ENCODE results near the gene UBR7. TPM values are rescaled to one million over a fixed set of nuclear protein-coding genes. Genes with fewer than 3 reads are reported as not detected.

Gene UBR7
- total RNA-seq, 1 experiment from 2014 or later, result 73.1 TPM

DNA sequence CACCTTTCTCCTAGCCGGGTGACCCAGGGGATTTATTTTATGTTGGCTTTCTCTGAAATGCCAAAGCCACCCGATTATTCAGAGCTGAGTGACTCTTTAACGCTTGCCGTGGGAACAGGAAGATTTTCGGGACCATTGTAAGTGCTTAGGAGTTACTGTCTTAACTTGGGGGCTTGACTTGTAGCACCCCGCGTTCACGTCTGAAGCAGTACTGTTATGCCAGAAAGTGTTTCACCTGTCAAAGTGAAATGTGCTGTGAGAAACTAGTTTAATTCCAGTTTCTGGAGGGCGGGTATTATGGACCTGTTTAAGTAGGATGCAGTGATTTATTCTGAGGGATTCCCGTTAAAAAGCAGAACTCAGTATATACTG, 21.7 kb upstream of the UBR7 start:
- no peaks in the 10 kb centered on the region for H3K9me3 ChIP-seq (ENCODE audit: low read depth, low read length, poor library complexity, severe bottlenecking)
- no peak for DNase-seq (ENCODE audit: low spot score)
- H3K36me3 ChIP-seq (ENCODE audit: insufficient read depth, low read length, poor library complexity, severe bottlenecking), result peaks cover 26% of the 10 kb centered on the region
- TF ChIP-seq, protein P1, sequence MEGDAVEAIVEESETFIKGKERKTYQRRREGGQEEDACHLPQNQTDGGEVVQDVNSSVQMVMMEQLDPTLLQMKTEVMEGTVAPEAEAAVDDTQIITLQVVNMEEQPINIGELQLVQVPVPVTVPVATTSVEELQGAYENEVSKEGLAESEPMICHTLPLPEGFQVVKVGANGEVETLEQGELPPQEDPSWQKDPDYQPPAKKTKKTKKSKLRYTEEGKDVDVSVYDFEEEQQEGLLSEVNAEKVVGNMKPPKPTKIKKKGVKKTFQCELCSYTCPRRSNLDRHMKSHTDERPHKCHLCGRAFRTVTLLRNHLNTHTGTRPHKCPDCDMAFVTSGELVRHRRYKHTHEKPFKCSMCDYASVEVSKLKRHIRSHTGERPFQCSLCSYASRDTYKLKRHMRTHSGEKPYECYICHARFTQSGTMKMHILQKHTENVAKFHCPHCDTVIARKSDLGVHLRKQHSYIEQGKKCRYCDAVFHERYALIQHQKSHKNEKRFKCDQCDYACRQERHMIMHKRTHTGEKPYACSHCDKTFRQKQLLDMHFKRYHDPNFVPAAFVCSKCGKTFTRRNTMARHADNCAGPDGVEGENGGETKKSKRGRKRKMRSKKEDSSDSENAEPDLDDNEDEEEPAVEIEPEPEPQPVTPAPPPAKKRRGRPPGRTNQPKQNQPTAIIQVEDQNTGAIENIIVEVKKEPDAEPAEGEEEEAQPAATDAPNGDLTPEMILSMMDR (conservative IDR thresholded peaks at IDR 0.05; ENCODE audit: low read depth, low read length), result no peak
- no peak for TF ChIP-seq EZH2 (IDR thresholded peaks at IDR 0.05; ENCODE audit: borderline replicate concordance, low read depth, low read length, poor library complexity, severe bottlenecking)
- no peaks in the 10 kb centered on the region for H3K27me3 ChIP-seq (replicated peaks; ENCODE audit: insufficient read depth, low read depth, low read length, poor library complexity)
- H3K4me3 ChIP-seq (ENCODE audit: low read depth, low read length, poor library complexity, severe bottlenecking), result peak overlapping the region; percentile 100
- POLR2A ChIA-PET (ENCODE audit: low non-redundant PET), result interaction anchor here (0.6 kb wide), 1 partner anchor 346 kb away, joined by 5 read pairs; no protein-coding TSS in a partner anchor
- peaks cover 10% of the 10 kb centered on the region for H3K4me1 ChIP-seq (ENCODE audit: insufficient read depth, low read length, poor library complexity, severe bottlenecking)
- intact Hi-C loops (cut with micrococcal nuclease; ENCODE audit: unreplicated experiment), result no loop called here
- BruUV-seq (replicated peaks), result no TSS peak
- CTCF ChIA-PET, result interaction anchor here (1.9 kb wide), 1 partner anchor 70 kb away, joined by 6 read pairs; the partner anchor contains the start of gene ITPK1
- H3K27ac ChIP-seq (ENCODE audit: low read depth, low read length, poor library complexity, severe bottlenecking), result peak overlapping the region; percentile 98

DNA sequence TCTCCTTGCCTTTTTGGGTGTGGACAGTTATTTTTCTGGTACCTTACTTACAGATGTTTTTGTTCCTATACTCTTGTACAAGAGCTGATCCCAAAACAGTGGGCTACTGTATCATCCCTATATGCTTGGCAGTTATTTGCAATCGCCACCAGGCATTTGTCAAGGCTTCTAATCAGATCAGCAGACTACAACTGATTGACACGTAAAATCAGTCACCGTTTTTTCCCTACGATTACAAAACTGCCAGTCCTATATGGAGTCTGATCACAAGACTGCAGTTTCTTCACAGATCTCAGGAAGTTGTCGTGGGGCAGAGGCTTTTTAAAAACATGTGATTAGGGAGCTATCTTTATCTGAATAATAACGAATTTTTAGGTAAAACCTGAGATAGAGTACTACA, 20.6 kb upstream of the UBR7 start:
- CTCF ChIA-PET, result interaction anchor here (0.6 kb wide), 1 partner anchor 73 kb away, joined by 3 read pairs; no protein-coding TSS in a partner anchor
- no peak for TF ChIP-seq EZH2 (IDR thresholded peaks at IDR 0.05; ENCODE audit: borderline replicate concordance, low read depth, low read length, poor library complexity, severe bottlenecking)
- TF ChIP-seq, protein P1 (conservative IDR thresholded peaks at IDR 0.05; ENCODE audit: low read depth, low read length), result no peak
- Histone ChIP-seq H3K27ac (ENCODE audit: low read depth, low read length, poor library complexity, severe bottlenecking) (peak overlapping the region; percentile 45), H3K4me3 (ENCODE audit: low read depth, low read length, poor library complexity, severe bottlenecking) (peak overlapping the region; percentile 100), H3K27me3 (replicated peaks; ENCODE audit: insufficient read depth, low read depth, low read length, poor library complexity) (no peaks in the 10 kb centered on the region), H3K9me3 (ENCODE audit: low read depth, low read length, poor library complexity, severe bottlenecking) (no peaks in the 10 kb centered on the region), H3K4me1 (ENCODE audit: insufficient read depth, low read length, poor library complexity, severe bottlenecking) (peaks cover 10% of the 10 kb centered on the region), H3K36me3 (ENCODE audit: insufficient read depth, low read length, poor library complexity, severe bottlenecking) (peaks cover 26% of the 10 kb centered on the region)
- POLR2A ChIA-PET (ENCODE audit: low non-redundant PET), result no interaction called here
- DNase-seq (ENCODE audit: low spot score), result peak; percentile 25
- BruUV-seq (replicated peaks), result TSS peak; percentile 59
- intact Hi-C loops (cut with micrococcal nuclease; ENCODE audit: unreplicated experiment), result no loop called here

DNA sequence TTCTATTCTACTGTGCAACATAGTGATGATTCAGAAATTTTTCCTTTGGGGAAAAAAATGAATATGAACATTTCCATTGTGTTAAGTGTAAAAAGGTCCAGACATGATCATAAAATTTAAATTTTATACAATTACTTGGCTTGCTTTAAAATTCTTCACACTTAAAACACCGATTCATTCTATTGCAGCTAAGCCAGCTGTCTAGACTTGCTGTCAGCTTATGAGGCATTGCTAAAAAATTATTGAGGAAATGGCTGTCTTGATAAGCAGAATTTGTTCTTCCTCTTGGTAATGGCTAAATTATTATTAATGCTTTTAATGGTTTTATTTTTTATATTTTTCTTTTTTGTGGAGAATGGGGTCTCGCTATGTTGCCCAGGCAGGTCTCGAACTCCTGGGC, 20.1 kb upstream of the UBR7 start:
- POLR2A ChIA-PET (ENCODE audit: low non-redundant PET), result no interaction called here
- intact Hi-C loops (cut with micrococcal nuclease; ENCODE audit: unreplicated experiment), result no loop called here

More for the DNA sequence above, 20.1 kb upstream of the UBR7 start:
- no peaks in the 10 kb centered on the region for H3K9me3 ChIP-seq (ENCODE audit: low read depth, low read length, poor library complexity, severe bottlenecking)
- no peak for DNase-seq (ENCODE audit: low spot score)
- no peaks in the 10 kb centered on the region for H3K27me3 ChIP-seq (replicated peaks; ENCODE audit: insufficient read depth, low read depth, low read length, poor library complexity)
- TF ChIP-seq, protein P1 (conservative IDR thresholded peaks at IDR 0.05; ENCODE audit: low read depth, low read length), result no peak
- no peak for TF ChIP-seq EZH2 (IDR thresholded peaks at IDR 0.05; ENCODE audit: borderline replicate concordance, low read depth, low read length, poor library complexity, severe bottlenecking)
- H3K4me3 ChIP-seq (ENCODE audit: low read depth, low read length, poor library complexity, severe bottlenecking), result no peak overlapping the region
- peak overlapping the region; percentile 45 for H3K27ac ChIP-seq (ENCODE audit: low read depth, low read length, poor library complexity, severe bottlenecking)
- H3K4me1 ChIP-seq (ENCODE audit: insufficient read depth, low read length, poor library complexity, severe bottlenecking), result peaks cover 10% of the 10 kb centered on the region
- H3K36me3 ChIP-seq (ENCODE audit: insufficient read depth, low read length, poor library complexity, severe bottlenecking), result peaks cover 26% of the 10 kb centered on the region
- CTCF ChIA-PET, result interaction anchor here (0.6 kb wide), 1 partner anchor 74 kb away, joined by 3 read pairs; no protein-coding TSS in a partner anchor
- BruUV-seq (replicated peaks), result no TSS peak
